NCI-H2196 (cell line): ENCODE data around the gene ENTHD1.
"Not testable (repeated sequence)": the region's sequence is repeated elsewhere in the genome, so short reads cannot be mapped to it uniquely, and the experiment has no call there.

Experiments used
- DNase-seq: peaks from one replicate; lab custom pipeline; 2025; ENCODE audit not compliant: unreplicated experiment; lab: John Stamatoyannopoulos, UW

The ENTHD1 gene

GRCh38 chr22:39852799-39853198 is 40.8 kb downstream of the ENTHD1 start:
- DNase-seq: no peak

- DNase-seq: no peak
Observed at GRCh38 chr22:39851606-39852315, 41.8 kb downstream of the ENTHD1 start.

DNA sequence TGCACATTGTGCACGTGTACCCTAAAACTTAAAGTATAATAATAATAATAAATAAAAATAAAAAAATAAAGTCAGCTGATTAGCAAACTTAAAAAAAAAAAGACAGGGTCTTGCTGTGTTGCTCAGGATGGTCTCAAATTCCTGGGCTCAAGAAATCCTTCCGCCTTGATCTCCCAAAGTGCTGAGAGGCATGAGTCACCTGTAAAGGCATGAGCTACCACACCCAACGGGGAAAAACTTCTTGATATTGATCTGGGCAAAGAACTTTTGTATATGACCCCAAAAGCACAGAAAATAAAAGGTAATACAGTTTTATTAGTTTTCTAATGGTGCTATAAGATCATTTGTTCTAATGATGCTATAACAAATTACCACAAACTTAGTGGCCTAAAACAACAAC is 46.1 kb downstream of the ENTHD1 start:
- DNase-seq: no peak

- not testable (repeated sequence) for DNase-seq
Observed at GRCh38 chr22:39846539-39846938, 47.0 kb downstream of the ENTHD1 start.

GRCh38 chr22:39845529-39845928 is 48.0 kb downstream of the ENTHD1 start:
- no peak for DNase-seq

DNA sequence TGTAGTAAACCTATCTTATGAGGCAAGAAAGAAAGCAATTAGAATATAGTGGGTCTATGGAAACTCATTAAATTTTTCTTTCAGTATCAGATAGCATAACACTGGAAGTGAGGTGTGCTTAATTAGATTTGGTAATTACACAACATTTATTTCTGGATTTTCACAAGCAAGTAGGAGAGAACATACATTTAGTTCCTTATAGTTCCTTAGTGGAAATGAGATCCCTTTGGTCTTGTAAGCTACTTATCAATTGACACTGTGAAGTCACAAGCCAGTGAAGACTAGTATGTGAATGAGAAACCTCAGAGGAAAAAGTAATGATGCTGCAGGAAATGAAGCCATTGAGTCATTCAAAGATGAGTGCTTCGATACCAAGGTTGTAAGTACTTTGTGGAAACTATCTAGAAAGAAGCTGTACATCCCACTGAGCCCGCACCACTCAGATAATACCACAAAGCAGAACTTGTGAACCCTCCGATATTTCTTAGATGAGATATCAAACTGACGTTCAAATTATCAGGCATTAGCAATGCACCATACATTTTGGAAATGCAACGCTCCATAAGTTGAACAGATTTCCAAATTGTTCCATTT is 53.5 kb downstream of the ENTHD1 start:
- no peak for DNase-seq

GRCh38 chr22:39839204-39839603 is 54.4 kb downstream of the ENTHD1 start:
- no peak for DNase-seq

DNA sequence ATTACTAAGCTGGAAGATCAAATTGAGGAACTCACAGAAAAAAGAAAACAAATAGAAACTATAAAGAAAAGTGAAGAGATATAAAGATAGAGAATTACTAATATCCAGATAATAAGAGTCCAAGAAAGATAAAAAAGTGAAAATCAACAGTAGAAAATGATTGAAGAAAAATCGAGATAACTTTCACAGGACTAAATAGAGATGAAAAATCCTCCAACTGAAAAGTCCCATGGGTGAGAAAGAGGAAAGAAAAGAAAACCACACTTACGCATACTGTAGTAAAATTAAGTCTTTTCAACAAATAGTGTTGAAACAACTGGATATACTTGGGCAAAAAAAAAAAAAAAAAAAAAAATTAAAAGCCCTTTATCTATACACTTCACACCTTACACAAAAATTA is 60.0 kb downstream of the ENTHD1 start:
- no peak for DNase-seq

GRCh38 chr22:39833093-39833492 is 60.5 kb downstream of the ENTHD1 start:
- DNase-seq: no peak

GRCh38 chr22:39832627-39833074 is 60.9 kb downstream of the ENTHD1 start:
- DNase-seq: no peak

GRCh38 chr22:39825661-39826102 is 67.9 kb downstream of the ENTHD1 start:
- DNase-seq: no peak

DNA sequence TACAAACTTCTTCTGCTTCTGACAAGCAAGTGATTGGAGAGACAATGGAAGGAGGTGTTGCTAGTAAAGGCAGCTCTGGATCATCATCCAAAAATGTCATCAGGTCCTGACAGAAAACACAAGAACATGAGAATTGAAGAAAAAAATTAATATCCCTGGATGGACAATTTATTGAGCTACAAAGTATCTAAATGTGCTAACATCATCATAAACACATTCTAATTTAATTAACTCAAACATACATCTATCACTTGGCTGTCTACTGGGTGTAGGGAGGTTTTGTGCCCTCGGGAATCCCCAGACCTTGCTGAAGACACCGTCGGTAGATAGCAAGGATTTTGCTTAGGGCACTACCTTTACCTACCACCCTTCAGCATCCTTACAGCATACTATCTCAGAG is 72.6 kb downstream of the ENTHD1 start:
- DNase-seq: no peak

GRCh38 chr22:39820256-39820655 is 73.3 kb downstream of the ENTHD1 start:
- no peak for DNase-seq

DNA sequence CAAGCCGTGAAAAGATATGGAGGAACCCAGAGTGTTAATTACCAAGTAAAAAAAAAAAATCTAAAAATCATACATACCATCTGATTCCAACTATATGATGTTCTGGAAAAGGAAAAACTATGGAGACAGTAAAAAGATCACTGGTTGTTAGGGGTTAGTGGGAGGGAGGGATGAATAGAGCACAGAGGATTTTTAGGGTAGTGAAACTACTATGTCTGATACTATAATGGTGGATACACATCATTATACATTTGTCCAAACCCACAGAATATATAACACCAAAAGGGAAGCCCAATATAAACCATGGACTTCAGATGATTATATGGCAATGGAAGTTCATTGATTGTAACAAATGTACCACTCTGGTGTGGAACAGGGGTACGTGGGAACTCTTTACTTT is 74.1 kb downstream of the ENTHD1 start:
- DNase-seq: no peak

DNA sequence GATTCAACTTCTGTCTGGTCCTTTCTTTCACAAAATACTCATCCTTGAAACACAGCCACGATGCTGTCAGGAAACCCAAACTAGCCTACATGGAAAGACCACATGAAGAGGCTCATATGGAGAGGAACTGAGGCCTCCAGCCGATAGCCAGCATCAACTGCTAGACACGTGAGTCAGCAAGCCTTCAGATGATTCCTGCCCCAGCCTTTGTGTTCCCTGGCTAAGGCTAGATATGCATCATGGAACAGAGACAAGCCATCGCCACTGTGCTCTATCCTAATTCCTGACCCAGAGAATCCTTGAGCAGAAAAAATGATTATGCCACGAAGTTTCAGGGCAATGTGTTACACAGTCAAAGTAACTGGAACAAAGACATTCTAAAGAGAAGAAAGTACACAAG is 75.5 kb downstream of the ENTHD1 start:
- no peak for DNase-seq

DNA sequence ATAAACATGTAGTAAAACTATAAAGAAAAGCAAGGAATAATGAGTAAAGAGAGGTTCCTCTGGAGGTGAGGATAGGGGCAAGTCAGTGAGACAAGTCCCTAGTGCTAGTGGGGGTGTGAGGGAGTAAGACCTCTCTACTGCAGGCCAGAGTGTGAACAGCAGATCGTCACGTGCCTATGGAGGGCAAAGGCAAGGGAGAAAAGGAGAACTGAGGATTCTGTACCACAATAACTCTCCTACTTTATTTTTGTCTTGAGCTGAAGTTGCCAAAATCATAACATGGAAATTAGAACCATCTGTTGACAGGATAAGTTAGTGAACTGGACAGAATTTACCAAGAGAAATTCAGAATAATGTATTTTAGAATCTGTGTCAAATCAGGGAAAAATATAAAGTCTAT is 77.6 kb downstream of the ENTHD1 start:
- no peak for DNase-seq

DNA sequence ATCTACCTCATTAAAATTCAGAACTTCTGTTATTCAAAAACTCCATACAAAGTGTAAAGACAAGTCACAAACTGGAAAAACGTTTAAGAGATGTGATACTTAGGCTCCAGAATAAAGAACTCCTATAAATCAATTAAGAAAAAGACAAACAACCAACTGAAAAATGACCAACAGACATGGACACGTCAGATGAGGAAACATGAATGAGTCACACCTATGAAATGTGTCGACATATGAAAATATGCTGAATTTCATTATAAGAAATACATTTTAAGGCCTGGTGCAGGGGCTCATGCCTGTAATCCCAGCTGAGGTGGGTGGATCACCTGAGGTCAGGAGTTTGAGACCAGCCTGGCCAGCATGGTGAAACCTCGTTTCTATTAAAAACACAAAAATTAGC is 78.7 kb downstream of the ENTHD1 start:
- DNase-seq: no peak

DNA sequence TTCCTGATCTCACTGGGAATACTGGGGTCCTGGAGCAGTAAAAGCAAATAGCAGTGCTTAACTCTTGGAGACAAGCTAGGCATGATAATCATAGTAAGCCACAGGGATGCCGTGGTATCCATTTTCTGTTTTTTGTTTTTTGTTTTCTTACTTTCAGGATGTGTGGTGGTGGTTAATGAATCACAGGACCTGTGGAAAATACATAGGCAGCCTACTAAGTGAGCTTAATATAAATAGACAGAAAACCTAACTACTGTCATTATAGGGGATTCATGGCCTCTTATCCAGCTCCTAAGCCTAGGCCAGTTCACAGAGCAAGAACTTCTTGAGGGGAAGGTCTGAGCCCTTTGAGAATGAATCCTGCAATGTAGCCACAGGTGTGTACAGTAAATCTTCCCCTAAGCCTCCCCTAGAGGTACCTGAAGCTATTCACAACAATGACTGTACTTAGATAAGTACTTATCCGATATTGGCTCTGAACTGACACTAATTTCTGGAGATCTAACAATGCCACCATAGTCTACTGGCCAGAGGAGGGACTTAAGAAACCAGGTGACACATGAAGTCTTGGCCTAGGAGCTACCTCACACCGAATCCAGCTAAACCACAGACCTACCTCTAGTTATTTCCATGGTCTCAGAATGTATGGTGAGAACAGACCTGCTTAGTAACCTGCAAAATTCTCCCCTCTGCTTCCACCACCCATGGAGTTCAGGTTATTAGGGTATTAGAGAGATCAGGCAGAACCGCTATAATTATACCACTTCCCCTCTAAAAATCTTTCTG is 83.6 kb downstream of the ENTHD1 start:
- DNase-seq: no peak

- DNase-seq: no peak
Observed at GRCh38 chr22:39808081-39808480, 85.5 kb downstream of the ENTHD1 start.

DNA sequence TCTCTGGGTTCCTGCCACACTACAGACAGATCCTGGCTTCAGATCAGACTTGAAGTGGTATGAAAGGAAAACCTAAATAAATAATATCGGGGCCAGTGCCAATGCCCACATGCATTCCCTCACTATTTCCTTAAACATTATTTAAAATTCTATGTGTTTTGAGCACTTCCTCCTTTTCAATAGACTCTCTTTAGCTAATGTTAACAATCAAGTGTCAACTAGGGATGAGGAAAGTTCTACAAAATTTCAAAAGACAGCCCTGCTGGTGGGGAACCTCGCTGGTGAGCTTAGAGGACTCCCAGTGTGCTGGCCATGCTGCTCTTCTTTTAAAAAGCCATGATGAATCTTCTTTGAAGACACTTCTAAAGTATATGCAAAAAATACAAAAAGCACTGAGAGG is 87.5 kb downstream of the ENTHD1 start:
- DNase-seq: no peak

DNA sequence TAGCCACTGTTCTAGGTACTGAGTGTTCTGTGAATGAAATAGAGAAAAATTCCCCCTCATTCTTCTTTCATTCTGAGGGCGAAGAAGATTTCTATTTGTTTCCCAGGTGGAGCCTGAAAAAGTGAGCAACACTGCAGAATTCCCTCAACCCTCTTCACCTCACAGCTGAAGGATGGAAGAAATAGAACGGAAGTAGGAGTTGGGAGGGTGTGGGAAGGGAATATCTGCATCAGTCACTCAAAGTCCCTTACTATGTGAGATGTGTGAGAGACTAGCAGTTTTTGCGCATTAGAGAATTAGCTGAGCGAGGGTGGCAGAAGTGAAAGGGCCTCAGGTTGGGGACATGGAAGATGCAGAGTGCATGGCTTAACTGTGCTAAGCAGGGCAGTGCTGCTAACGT is 88.4 kb downstream of the ENTHD1 start:
- no peak for DNase-seq

DNA sequence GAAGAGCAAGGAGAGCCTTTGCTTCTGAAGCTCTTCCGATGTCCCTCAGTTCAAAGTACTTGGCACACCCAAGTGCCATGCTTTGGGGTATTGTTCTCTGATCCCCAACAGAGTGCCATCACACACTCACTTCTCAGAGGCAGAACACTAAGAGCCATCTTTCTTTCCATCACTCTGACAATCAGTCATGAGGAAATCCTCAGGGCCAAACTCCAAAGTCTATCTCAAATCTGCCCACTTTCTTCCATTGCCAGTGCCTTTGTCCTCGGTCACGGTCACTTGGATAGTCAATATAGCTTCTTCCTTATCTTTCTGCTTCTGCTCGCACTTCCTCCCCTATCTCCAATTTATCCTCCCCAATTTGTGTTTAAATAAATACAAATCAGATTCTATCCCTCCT is 90.9 kb downstream of the ENTHD1 start:
- DNase-seq: no peak
